NCI-H345 (cell line): ENCODE data around the gene LTBP1.
"Not testable (repeated sequence)": the region's sequence is repeated elsewhere in the genome, so short reads cannot be mapped to it uniquely, and the experiment has no call there.

Source experiments
- DNase-seq: peaks from one replicate; lab custom pipeline; 2025; lab: John Stamatoyannopoulos, UW

The LTBP1 gene

GRCh38 chr2:33433279-33434235, 486.8 kb downstream of the LTBP1 start:
- DNase-seq = no peak

- no peak for DNase-seq
Measured at GRCh38 chr2:33435518-33435917, 488.8 kb downstream of the LTBP1 start.

- DNase-seq = no peak
Measured at GRCh38 chr2:33436083-33436482, 489.3 kb downstream of the LTBP1 start.

GRCh38 chr2:33437297-33437696, 490.5 kb downstream of the LTBP1 start:
- no peak for DNase-seq

DNA sequence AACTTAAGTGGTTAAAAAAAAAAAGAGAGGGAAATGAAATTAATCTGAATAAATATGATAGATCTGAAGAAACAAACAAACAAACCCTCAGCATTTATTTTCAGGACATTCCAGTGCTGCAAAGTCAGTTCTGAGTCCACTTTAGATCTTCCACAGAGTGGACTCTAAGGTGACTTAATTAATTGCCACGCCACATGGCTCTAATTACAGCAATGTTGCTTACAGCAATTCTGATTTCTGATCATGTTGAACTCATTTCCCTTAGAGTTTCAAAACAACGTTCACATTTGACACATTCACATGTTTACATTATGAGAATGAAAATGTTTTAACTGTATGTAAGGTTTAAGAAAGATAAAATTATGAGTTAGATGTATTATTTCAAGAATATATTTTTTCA, 491.1 kb downstream of the LTBP1 start:
- DNase-seq = no peak

DNA sequence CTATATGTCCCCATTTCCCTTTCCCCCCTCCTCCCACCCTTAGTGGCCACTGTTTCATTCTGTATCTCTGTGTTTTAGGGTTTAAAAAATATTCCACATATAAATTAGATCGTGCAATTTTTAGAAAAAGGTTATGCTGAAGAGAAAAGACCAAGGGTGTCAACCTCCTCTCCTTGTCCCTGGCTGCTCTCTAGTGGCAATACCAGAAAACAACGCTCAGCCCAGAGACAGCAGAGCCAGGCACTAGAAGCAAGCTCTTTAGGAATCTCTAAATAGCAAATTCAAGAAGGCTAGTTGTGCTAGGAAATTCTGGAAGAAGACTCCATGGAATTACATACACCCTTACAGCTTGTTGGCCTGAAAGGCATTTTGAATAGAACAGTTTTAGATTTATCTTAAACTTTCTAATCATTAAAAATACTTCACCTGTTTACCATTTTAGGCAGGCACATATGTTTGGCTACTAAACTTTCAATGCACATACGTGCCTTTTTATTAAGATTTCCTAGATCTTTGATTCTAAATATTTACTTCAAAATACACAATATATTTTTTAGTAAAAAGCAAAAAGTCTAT, 494.6 kb downstream of the LTBP1 start:
- peak; percentile 9 for DNase-seq

DNA sequence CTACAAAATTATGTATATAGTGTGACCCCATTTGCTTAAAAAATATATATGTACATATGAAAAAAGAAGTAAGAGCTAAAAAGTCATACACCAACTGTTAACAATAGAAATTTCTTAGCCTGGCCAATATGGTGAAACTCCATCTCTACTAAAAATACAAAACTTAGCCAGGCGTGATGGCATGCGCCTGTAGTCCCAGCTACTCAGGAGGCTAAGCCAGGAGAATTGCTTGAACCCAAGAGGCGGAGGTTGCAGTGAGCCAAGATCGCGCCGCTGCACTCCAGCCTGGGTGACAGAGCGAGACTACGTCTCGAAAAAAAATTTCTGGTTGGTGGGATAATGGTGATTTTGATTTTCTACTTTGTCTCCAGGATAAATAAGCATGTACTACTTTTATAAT, 495.3 kb downstream of the LTBP1 start:
- DNase-seq = not testable (repeated sequence)

- DNase-seq = no peak
Measured at GRCh38 chr2:33442528-33443079, 495.9 kb downstream of the LTBP1 start.

DNA sequence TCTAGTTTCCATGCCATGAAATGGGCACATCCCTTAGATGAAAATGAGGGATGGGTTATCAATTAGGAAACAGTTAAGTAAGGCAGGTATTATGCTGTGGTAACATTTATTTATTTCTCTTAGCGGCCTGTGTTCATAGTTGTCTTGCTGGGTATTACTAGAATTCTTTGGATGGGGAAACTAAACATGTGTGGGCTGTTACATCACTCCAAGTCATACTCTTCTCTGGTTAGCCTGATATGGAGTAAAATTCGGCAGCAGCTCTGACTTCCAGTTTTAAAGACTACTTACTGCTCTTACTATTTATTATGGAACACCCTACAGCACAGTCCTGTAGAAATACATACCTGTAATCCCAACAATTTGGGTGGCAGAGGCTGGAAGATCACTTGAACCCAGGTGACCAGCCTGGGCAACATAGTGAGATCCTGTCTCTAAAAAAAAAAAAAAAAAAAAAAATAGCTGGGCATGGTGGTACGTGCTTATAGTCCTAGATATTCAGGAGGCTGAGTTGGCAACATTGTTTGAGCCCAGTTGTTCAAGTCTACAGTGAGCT, 496.6 kb downstream of the LTBP1 start:
- no peak for DNase-seq

GRCh38 chr2:33444967-33445366, 498.2 kb downstream of the LTBP1 start:
- DNase-seq = no peak

GRCh38 chr2:33448220-33448899, 501.6 kb downstream of the LTBP1 start:
- no peak for DNase-seq
